PC-3 (cell line): Measurements from ENCODE around the gene TMX2. TPM values are rescaled to one million over a fixed set of nuclear protein-coding genes. Genes with fewer than 3 reads are reported as not detected.
A peak's percentile ranks its signal among the peaks of the same experiment; 100 is the strongest.

Experiments used
- ATAC-seq: fragments of 200-7000 bp; cut with Tn5 transposase; 2 replicates; pipeline ENCODE4 v1.9.1; 2020; ENCODE audit warnings: mild to moderate bottlenecking, moderate library complexity
- BruUV-seq: library from RNA; stranded (reverse); fragments of 400-500 nt; replicated peaks from 2 replicates; lab custom pipeline; 2021; lab: Mats Ljungman, UMichigan
- CTCF ChIA-PET: fragments of 300-600 bp; sonication (Branson Sonifier 250); formaldehyde crosslinking; loops from one replicate; lab custom pipeline; 2022; ENCODE audit warnings: antibody characterized with exemption; lab: Charles Lee
- POLR2A ChIA-PET: fragments of 300-600 bp; sonication (Branson Sonifier 250); formaldehyde crosslinking; loops from one replicate; lab custom pipeline; 2022; ENCODE audit warnings: antibody characterized with exemption; ENCODE audit not compliant: unreplicated experiment; lab: Charles Lee
- DNase-seq: peaks from one replicate; pipeline ENCODE4 v3.0.0-alpha.2; 2015
- H2AFZ ChIP-seq: fragments of 300-600 bp; sonication (generic); 2 replicates; pipeline ENCODE4 v1.6.0; 2016; ENCODE audit warnings: antibody characterized with exemption, low read length
- H3F3A ChIP-seq: fragments of 300-600 bp; sonication (generic); one replicate; pipeline ENCODE4 v1.6.0; 2017; ENCODE audit warnings: antibody characterized with exemption, low read length, control low read depth, mild to moderate bottlenecking; ENCODE audit not compliant: unreplicated experiment
- H3K27ac ChIP-seq: fragments of 300-600 bp; sonication (generic); 2 replicates; pipeline ENCODE4 v1.5.1; 2016; ENCODE audit warnings: mild to moderate bottlenecking, low read length
- H3K27me3 ChIP-seq: fragments of 300-600 bp; sonication (generic); 2 replicates; pipeline ENCODE4 v1.6.1; 2016; ENCODE audit warnings: low read length, mixed read lengths
- H3K36me3 ChIP-seq: fragments of 300-600 bp; sonication (generic); 2 replicates; pipeline ENCODE4 v1.6.1; 2016; ENCODE audit warnings: low read depth, mixed run types, low read length, mixed read lengths
- H3K4me1 ChIP-seq: fragments of 300-600 bp; sonication (generic); 2 replicates; pipeline ENCODE4 v1.5.1; 2016; ENCODE audit warnings: low read length; ENCODE audit not compliant: insufficient read depth
- H3K4me2 ChIP-seq: fragments of 300-600 bp; sonication (generic); 2 replicates; pipeline ENCODE4 v1.6.0; 2016; ENCODE audit warnings: low read length
- H3K4me3 ChIP-seq: fragments of 300-600 bp; sonication (generic); 2 replicates; pipeline ENCODE4 v1.5.1; 2016; ENCODE audit warnings: mild to moderate bottlenecking, low read length, mixed read lengths
- H3K79me2 ChIP-seq: fragments of 300-600 bp; sonication (generic); 2 replicates; pipeline ENCODE4 v1.6.1; 2017; ENCODE audit warnings: low read length, mixed read lengths
- H3K9ac ChIP-seq: fragments of 300-600 bp; sonication (generic); 2 replicates; pipeline ENCODE4 v1.6.0; 2016; ENCODE audit warnings: mild to moderate bottlenecking, low read length
- H3K9me2 ChIP-seq: fragments of 300-600 bp; sonication (generic); replicated peaks from 2 replicates; pipeline ENCODE4 v1.6.1; 2016; ENCODE audit warnings: mixed run types, low read length, mixed read lengths
- H3K9me3 ChIP-seq: fragments of 300-600 bp; sonication (generic); 2 replicates; pipeline ENCODE4 v1.6.1; 2016; ENCODE audit warnings: low read length, mixed read lengths
- H4K20me1 ChIP-seq: fragments of 300-600 bp; sonication (generic); 2 replicates; pipeline ENCODE4 v1.6.1; 2016; ENCODE audit warnings: low read length, mixed read lengths
- CTCF ChIP-seq: fragments of 300-600 bp; sonication (generic); conservative IDR thresholded peaks from 2 replicates; pipeline ENCODE4 v1.5.1; 2017; ENCODE audit warnings: antibody characterized with exemption, low read depth, mild to moderate bottlenecking, low read length
- EZH2 ChIP-seq: fragments of 300-600 bp; sonication (generic); IDR thresholded peaks from one replicate; pipeline ENCODE4 v1.6.1; 2017; ENCODE audit warnings: antibody characterized with exemption, mild to moderate bottlenecking, low read length; ENCODE audit not compliant: unreplicated experiment
- EZH2phosphoT487 ChIP-seq: fragments of 300-600 bp; sonication (generic); IDR thresholded peaks from 2 replicates; pipeline ENCODE4 v1.6.1; 2018; ENCODE audit warnings: mild to moderate bottlenecking, antibody characterized with exemption, low read length, borderline replicate concordance
- intact Hi-C: fragments of 100-400 bp; cut with micrococcal nuclease; formaldehyde crosslinking; loops from 2 replicates; pipeline ENCODE4 v1.9.0; 2023
- total RNA-seq: library from RNA; depleted of rRNA; stranded (reverse); fragments of >200 nt; gene quantifications from 2 replicates; pipeline ENCODE4 v1.2.3, GENCODE V29; 2014

Gene TMX2
- total RNA-seq, 1 experiment from 2014 or later, result 241 TPM

DNA sequence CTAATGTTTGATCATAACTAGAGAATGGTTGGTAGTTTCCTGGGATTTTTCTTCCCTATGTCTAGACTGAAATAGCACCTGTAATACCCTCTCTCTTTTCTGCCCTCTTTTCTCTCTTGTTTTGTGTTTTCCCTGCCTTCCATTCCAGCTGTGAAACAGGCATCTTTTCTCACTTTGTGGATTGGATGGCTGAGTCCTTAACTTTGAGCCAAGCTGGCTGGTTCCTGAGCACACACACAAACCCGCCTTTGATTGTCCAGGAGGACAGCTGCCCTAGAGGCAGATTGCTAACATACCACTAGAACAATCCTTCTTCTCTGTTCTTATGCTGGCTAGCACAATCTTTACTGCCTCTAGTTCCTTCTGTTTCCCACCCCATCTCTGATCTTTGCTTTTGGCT is 66.9 kb downstream of the TMX2 start:
- H3K4me3 ChIP-seq, result peak overlapping the region; percentile 60
- H3K9me2 ChIP-seq, result no peaks in the 10 kb centered on the region
- peak overlapping the region; percentile 89 for H3K4me2 ChIP-seq
- peak overlapping the region; percentile 76 for H3K9ac ChIP-seq
- H2AFZ ChIP-seq, result no peak overlapping the region
- no TSS peak for BruUV-seq
- H3K9me3 ChIP-seq, result no peaks in the 10 kb centered on the region
- peaks cover 82% of the 10 kb centered on the region for H3K4me1 ChIP-seq
- peaks cover 18% of the 10 kb centered on the region for H3F3A ChIP-seq
- ChIA-PET POLR2A (interaction anchor here (0.6 to 1.9 kb wide), 4 partner anchors 13 to 23 kb away, joined by 3 to 39 read pairs (median 7); partner anchors contain the start of gene CTNND1), CTCF (interaction anchor here (0.6 to 2.3 kb wide), 4 partner anchors 17 to 28 kb away, joined by 3 to 49 read pairs (median 4); partner anchors contain the start of gene BTBD18)
- H3K27me3 ChIP-seq, result no peaks in the 10 kb centered on the region
- peaks cover 9% of the 10 kb centered on the region; the same call in 1 of the 2 replicates for H3K36me3 ChIP-seq
- ATAC-seq, result peak; percentile 53
- H3K79me2 ChIP-seq, result peaks cover 99% of the 10 kb centered on the region
- peaks cover 18% of the 10 kb centered on the region; the same call in 1 of the 2 replicates for H4K20me1 ChIP-seq
- H3K27ac ChIP-seq, result peak overlapping the region; percentile 96
- intact Hi-C loops, result loop anchor here (1.0 kb wide), 1 partner anchor 14 kb away; no protein-coding TSS in a partner anchor
- peak; percentile 82 for DNase-seq
- TF ChIP-seq EZH2 (no peak), EZH2phosphoT487 (no peak), CTCF (0 out of 2 replicates have a peak, but pooled peaks have one; percentile 17)

GRCh38 chr11:57781529-57781943 is 69.1 kb downstream of the TMX2 start:
- POLR2A ChIA-PET, result no interaction called here
- peak overlapping the region; percentile 96 for H3K27ac ChIP-seq
- intact Hi-C loops, result no loop called here
- no peaks in the 10 kb centered on the region for H3K9me2 ChIP-seq
- BruUV-seq, result no TSS peak
- H3K4me3 ChIP-seq, result peak overlapping the region; percentile 45; the same call in 1 of the 2 replicates
- ATAC-seq (peak; percentile 19; the same call in 1 of the 2 replicates), DNase-seq (peak; percentile 96)
- 0 out of 2 replicates have a peak, but pooled peaks cover 4% of the 10 kb centered on the region for H4K20me1 ChIP-seq
- CTCF ChIA-PET, result no interaction called here
- no peak for TF ChIP-seq CTCF
- no peak for TF ChIP-seq EZH2
- no peak for TF ChIP-seq EZH2phosphoT487
- peaks cover 18% of the 10 kb centered on the region for H3F3A ChIP-seq
- peaks cover 9% of the 10 kb centered on the region; the same call in 1 of the 2 replicates for H3K36me3 ChIP-seq
- H2AFZ ChIP-seq, result no peak overlapping the region
- H3K27me3 ChIP-seq, result no peaks in the 10 kb centered on the region
- H3K4me2 ChIP-seq, result peak overlapping the region; percentile 89
- H3K9ac ChIP-seq, result peak overlapping the region; percentile 74
- peaks cover 99% of the 10 kb centered on the region for H3K79me2 ChIP-seq
- peaks cover 63% of the 10 kb centered on the region for H3K4me1 ChIP-seq
- no peaks in the 10 kb centered on the region for H3K9me3 ChIP-seq

- ChIA-PET CTCF (no interaction called here), POLR2A (no interaction called here)
- Histone ChIP-seq H3K79me2 (peaks cover 100% of the 10 kb centered on the region), H3K4me3 (no peak overlapping the region), H3K4me2 (no peak overlapping the region), H3K9me2 (no peaks in the 10 kb centered on the region), H3K27ac (no peak overlapping the region), H3K9me3 (no peaks in the 10 kb centered on the region), H3K4me1 (peaks cover 29% of the 10 kb centered on the region), H3K9ac (no peak overlapping the region), H3F3A (no peaks in the 10 kb centered on the region), H4K20me1 (no peaks in the 10 kb centered on the region), H3K27me3 (no peaks in the 10 kb centered on the region), H3K36me3 (peaks cover 9% of the 10 kb centered on the region; the same call in 1 of the 2 replicates), H2AFZ (no peak overlapping the region)
- ATAC-seq, result no peak
- TF ChIP-seq EZH2 (no peak), CTCF (no peak), EZH2phosphoT487 (no peak)
- intact Hi-C loops, result no loop called here
- BruUV-seq, result no TSS peak
- no peak for DNase-seq
Observed at GRCh38 chr11:57785072-57785471, 72.7 kb downstream of the TMX2 start.
